BJ (cell line): ENCODE measurements around the gene RASSF3. TPM values are rescaled to one million over a fixed set of nuclear protein-coding genes. Genes with fewer than 3 reads are reported as not detected.

Experiments
- CTCF ChIA-PET: fragments of 350-600 bp; formaldehyde crosslinking; extraction: SDS; loops from one replicate; lab custom pipeline; 2021; ENCODE audit warnings: antibody characterized with exemption, inconsistent platforms; lab: Yijun Ruan, JAX
- POLR2A ChIA-PET: fragments of 300-600 bp; sonication (Branson Sonifier 250); formaldehyde crosslinking; extraction: SDS; loops from one replicate; lab custom pipeline; 2021; ENCODE audit warnings: antibody characterized with exemption; lab: Charles Lee
- DNase-seq: peaks from one replicate; pipeline ENCODE4 v3.0.0-alpha.2; 2011; ENCODE audit warnings: low read depth
- H3K27me3 ChIP-seq: 2 replicates; pipeline ENCODE4 v1.6.0; 2011; ENCODE audit warnings: low read length; ENCODE audit not compliant: control insufficient read depth, insufficient read depth
- H3K36me3 ChIP-seq: 2 replicates; pipeline ENCODE4 v1.5.1; 2011; ENCODE audit warnings: low read length; ENCODE audit not compliant: control insufficient read depth, insufficient read depth
- H3K4me3 ChIP-seq: 2 replicates; pipeline ENCODE4 v1.5.1; 2011; ENCODE audit warnings: low read depth, mild to moderate bottlenecking, control low read depth, low read length
- polyA plus RNA-seq: library from polyadenylated mRNA; depleted of rRNA; stranded (reverse); fragments of >200 nt; gene quantifications from 2 replicates; pipeline ENCODE4 v1.2.3, GENCODE V29; 2011
- TF ChIP-seq, protein P1 (sequence below): IDR thresholded peaks from 2 replicates; pipeline ENCODE4 v1.5.1; 2011; ENCODE audit warnings: low read depth, mild to moderate bottlenecking, control low read depth, inconsistent platforms, low read length, moderate library complexity; ENCODE audit not compliant: insufficient read depth

The RASSF3 gene
- polyA plus RNA-seq, 1 experiment: 27.7 TPM

DNA sequence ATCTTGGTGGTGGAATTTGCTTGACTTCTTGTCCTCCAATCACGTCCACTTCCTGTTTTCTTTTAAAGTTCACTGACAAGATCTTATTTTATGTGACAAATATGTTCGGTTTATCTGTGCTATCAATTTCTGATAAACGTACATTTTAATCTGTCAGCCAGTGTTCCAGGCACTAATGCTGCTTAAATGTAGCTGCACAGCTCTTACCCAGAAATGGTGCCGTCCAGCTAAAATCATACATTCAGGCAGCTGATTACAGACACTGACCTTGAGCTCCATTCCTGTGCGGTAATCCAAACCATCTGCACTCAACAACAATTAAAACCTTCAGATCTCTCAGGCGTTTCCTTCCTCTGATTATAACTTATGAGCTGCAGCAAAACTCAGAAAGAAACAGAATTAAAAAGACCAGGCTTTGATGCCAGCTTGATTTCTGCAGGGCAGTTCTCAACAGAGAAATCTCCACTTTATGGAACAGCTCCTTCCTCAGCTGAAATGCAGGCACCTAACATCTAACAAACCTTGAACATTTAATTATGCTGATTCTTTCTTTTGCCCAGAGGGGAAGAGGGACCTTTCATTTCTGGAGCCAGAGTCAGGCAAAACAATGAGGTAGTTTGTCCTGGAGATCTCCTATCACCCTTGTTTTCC is 26.4 kb upstream of the RASSF3 start:
- H3K27me3 ChIP-seq: no peaks in the 10 kb centered on the region
- CTCF ChIA-PET: no interaction called here

DNA sequence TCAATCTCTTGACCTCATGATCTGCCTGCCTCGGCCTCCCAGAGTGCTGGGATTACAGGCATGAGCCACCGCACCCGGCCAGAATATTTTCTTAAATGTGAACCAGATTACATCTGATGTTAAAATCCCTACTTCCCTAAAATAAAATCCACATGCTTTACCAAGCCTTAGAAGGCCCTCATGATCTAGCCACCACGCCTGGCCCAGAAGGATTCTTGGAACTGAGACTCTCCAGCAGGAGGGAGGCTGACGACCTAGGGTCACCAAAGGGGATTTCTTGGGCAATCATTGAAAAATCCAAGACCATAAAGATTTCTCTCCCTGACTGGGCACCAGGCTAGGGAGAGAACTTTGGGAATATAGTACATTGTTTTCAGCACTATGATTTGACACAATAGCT is 25.2 kb upstream of the RASSF3 start:
- CTCF ChIA-PET: no interaction called here
- no peaks in the 10 kb centered on the region for H3K27me3 ChIP-seq
- no peaks in the 10 kb centered on the region for H3K36me3 ChIP-seq
- TF ChIP-seq, protein P1, sequence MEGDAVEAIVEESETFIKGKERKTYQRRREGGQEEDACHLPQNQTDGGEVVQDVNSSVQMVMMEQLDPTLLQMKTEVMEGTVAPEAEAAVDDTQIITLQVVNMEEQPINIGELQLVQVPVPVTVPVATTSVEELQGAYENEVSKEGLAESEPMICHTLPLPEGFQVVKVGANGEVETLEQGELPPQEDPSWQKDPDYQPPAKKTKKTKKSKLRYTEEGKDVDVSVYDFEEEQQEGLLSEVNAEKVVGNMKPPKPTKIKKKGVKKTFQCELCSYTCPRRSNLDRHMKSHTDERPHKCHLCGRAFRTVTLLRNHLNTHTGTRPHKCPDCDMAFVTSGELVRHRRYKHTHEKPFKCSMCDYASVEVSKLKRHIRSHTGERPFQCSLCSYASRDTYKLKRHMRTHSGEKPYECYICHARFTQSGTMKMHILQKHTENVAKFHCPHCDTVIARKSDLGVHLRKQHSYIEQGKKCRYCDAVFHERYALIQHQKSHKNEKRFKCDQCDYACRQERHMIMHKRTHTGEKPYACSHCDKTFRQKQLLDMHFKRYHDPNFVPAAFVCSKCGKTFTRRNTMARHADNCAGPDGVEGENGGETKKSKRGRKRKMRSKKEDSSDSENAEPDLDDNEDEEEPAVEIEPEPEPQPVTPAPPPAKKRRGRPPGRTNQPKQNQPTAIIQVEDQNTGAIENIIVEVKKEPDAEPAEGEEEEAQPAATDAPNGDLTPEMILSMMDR: no peak
- no peak overlapping the region for H3K4me3 ChIP-seq
- no peak for DNase-seq
- POLR2A ChIA-PET: no interaction called here

More for the DNA sequence above, 26.4 kb upstream of the RASSF3 start:
- no peak for DNase-seq
- Histone ChIP-seq H3K36me3 (no peaks in the 10 kb centered on the region), H3K4me3 (no peak overlapping the region)
- TF ChIP-seq, protein P1: no peak
- POLR2A ChIA-PET: interaction anchor here (0.7 kb wide), 1 partner anchor 626 kb away, joined by 8 read pairs; no protein-coding TSS in a partner anchor

DNA sequence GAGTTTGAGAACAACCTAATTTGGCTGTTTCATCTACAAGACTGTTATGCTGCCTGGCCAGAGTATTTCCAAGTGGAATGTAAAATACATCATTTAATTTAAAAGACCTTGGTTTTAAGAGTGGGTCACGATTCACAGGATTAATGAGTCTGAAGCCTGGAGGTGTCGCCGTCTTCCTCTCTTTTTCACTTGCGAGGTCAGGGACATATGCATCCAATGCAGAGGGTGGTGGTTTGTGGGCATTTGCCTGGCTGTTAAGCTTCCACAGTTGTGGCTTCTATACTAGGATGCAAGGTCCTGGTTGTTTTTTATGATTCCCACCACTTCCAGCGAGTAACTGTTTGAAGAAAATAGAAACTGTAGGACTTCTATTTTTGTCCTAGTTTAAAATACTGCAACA is 22.8 kb upstream of the RASSF3 start:
- TF ChIP-seq, protein P1: no peak
- no peak overlapping the region for H3K4me3 ChIP-seq
- DNase-seq: no peak
- CTCF ChIA-PET: no interaction called here
- POLR2A ChIA-PET: no interaction called here
- no peaks in the 10 kb centered on the region for H3K27me3 ChIP-seq
- no peaks in the 10 kb centered on the region for H3K36me3 ChIP-seq

DNA sequence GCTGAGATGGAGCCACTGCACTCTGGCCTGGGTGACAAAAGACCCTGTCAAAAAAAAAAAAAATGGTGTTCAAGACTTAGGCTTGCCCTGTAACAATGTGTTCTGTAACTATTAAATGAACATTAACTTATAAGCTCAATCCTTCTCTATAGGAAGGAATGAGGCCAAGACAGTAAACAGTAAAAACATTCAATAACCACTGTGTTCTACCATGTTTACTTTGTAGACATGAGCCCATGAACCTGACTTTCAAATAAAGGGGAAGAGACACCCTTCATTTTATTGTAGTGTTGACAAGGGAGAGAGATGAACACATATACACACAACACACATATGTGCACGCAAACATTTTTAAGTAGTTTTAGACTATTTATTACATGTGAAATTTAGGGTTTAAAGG is 20.1 kb upstream of the RASSF3 start:
- TF ChIP-seq, protein P1: no peak
- Histone ChIP-seq H3K36me3 (no peaks in the 10 kb centered on the region), H3K27me3 (no peaks in the 10 kb centered on the region), H3K4me3 (no peak overlapping the region)
- no peak for DNase-seq
- POLR2A ChIA-PET: no interaction called here
- CTCF ChIA-PET: no interaction called here

- CTCF ChIA-PET: interaction anchor here (0.7 kb wide), 1 partner anchor 164 kb away, joined by 3 read pairs; no protein-coding TSS in a partner anchor
Measured at GRCh38 chr12:64595863-64596793, 14.2 kb upstream of the RASSF3 start.

More at GRCh38 chr12:64595863-64596793, 14.2 kb upstream of the RASSF3 start:
- no peaks in the 10 kb centered on the region for H3K27me3 ChIP-seq
- H3K4me3 ChIP-seq: no peak overlapping the region
- TF ChIP-seq, protein P1: no peak
- DNase-seq: no peak
- POLR2A ChIA-PET: no interaction called here
- H3K36me3 ChIP-seq: no peaks in the 10 kb centered on the region
